ENCODE measurements around the gene ARHGEF6.

DNA sequence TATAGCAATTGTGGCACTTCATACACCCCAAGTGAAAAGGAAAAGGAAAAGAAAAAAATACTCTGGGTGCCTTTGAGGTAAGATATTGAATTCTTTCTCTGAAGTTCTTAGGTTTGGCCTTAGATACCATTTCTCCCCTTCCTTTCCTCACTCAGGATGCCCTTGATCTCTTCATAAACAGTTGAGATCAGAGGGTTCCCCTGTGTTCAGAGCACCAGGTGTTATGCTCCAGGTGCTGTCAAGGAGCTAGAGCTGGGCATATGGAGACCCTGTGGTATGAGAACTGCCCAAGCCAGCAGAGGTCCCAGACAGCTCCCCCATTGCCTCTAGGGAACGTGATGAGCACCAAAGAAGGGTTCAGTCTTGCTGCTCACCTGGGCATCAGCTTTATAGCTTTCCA lies 149.9 kb downstream of the ARHGEF6 start:
- no peak for TF ChIP-seq CTCF (conservative IDR thresholded peaks at IDR 0.05; ENCODE audit: low read depth in 2 of 2)
- no peak for TF ChIP-seq REST (IDR thresholded peaks at IDR 0.05; ENCODE audit: unreplicated experiment)
- TF ChIP-seq ETS1 (IDR thresholded peaks at IDR 0.05) = no peak
- no peak for TF ChIP-seq EZH2 (IDR thresholded peaks at IDR 0.05; ENCODE audit: low read depth, unreplicated experiment)
- TF ChIP-seq POLR2AphosphoS5 (IDR thresholded peaks at IDR 0.05; ENCODE audit: low read depth) = no peak
- no peak for TF ChIP-seq EZH2phosphoT487 (IDR thresholded peaks at IDR 0.05; ENCODE audit: unreplicated experiment)
- no peak for TF ChIP-seq CREB1 (CRISPR knock-in tag; IDR thresholded peaks at IDR 0.05; ENCODE audit: low read depth)
- no peak for TF ChIP-seq NANOG (IDR thresholded peaks at IDR 0.05; ENCODE audit: borderline replicate concordance)
- TF ChIP-seq STAT1 (IDR thresholded peaks at IDR 0.05; ENCODE audit: unreplicated experiment) = no peak

Data from GM23338 (cell line).